ENCODE results near the gene BACE2.
"Not testable (repeated sequence)": the region's sequence is repeated elsewhere in the genome, so short reads cannot be mapped to it uniquely, and the experiment has no call there.

The BACE2 gene

GRCh38 chr21:41186755-41187536 is 19.0 kb downstream of the BACE2 start:
- DNase-seq, result no peak

- DNase-seq, result no peak
These were observed 19.6 kb downstream of the BACE2 start for GRCh38 chr21:41187537-41188025.

GRCh38 chr21:41188486-41189149 is 20.7 kb downstream of the BACE2 start:
- no peak for DNase-seq

- no peak for DNase-seq
These were observed 21.3 kb downstream of the BACE2 start for GRCh38 chr21:41189150-41189745.

GRCh38 chr21:41192552-41192951 is 24.6 kb downstream of the BACE2 start:
- not testable (repeated sequence) for DNase-seq

GRCh38 chr21:41195311-41195710 is 27.4 kb downstream of the BACE2 start:
- DNase-seq, result no peak

GRCh38 chr21:41196993-41197392 is 29.0 kb downstream of the BACE2 start:
- DNase-seq, result no peak

GRCh38 chr21:41197582-41197981 is 29.6 kb downstream of the BACE2 start:
- DNase-seq, result no peak

- not testable (repeated sequence) for DNase-seq
These were observed 30.7 kb downstream of the BACE2 start for GRCh38 chr21:41198647-41199046.

- DNase-seq, result no peak
These were observed 31.2 kb downstream of the BACE2 start for GRCh38 chr21:41199123-41199522.

GRCh38 chr21:41199588-41199987 is 31.6 kb downstream of the BACE2 start:
- DNase-seq, result no peak

- no peak for DNase-seq
These were observed 33.4 kb downstream of the BACE2 start for GRCh38 chr21:41201385-41201784.

GRCh38 chr21:41204736-41205135 is 36.8 kb downstream of the BACE2 start:
- DNase-seq, result no peak

- no peak for DNase-seq
These were observed 39.7 kb downstream of the BACE2 start for GRCh38 chr21:41207401-41208375.

- DNase-seq, result no peak
These were observed 40.4 kb downstream of the BACE2 start for GRCh38 chr21:41208376-41208763.

GRCh38 chr21:41209016-41209619 is 41.2 kb downstream of the BACE2 start:
- no peak for DNase-seq

GRCh38 chr21:41210426-41211059 is 42.6 kb downstream of the BACE2 start:
- no peak for DNase-seq

- DNase-seq, result no peak
These were observed 43.3 kb downstream of the BACE2 start for GRCh38 chr21:41211060-41211805.

GRCh38 chr21:41213021-41213420 is 45.1 kb downstream of the BACE2 start:
- DNase-seq, result no peak

GRCh38 chr21:41215856-41216408 is 48.0 kb downstream of the BACE2 start:
- no peak for DNase-seq

GRCh38 chr21:41216486-41216885 is 48.5 kb downstream of the BACE2 start:
- DNase-seq, result no peak
